MCF 10A (cell line): ENCODE results near the gene HSPA12A. TPM values are rescaled to one million over a fixed set of nuclear protein-coding genes. Genes with fewer than 3 reads are reported as not detected.

Experiments used
- BruUV-seq: library from RNA; stranded (reverse); fragments of 400-500 nt; replicated peaks from 2 replicates; lab custom pipeline; 2021; lab: Mats Ljungman, UMichigan
- CTCF ChIA-PET: fragments of 300-600 bp; sonication (Branson Sonifier 250); formaldehyde crosslinking; extraction: SDS; loops from one replicate; lab custom pipeline; 2021; ENCODE audit warnings: antibody characterized with exemption, inconsistent platforms; lab: Yijun Ruan, JAX
- POLR2A ChIA-PET: fragments of 300-600, 350-650 bp; sonication (Branson Sonifier 250); formaldehyde crosslinking; extraction: SDS; loops from one replicate; lab custom pipeline; 2020; ENCODE audit warnings: antibody characterized with exemption, inconsistent platforms; lab: Yijun Ruan, JAX
- DNase-seq: peaks from one replicate; pipeline ENCODE4 v3.0.0-alpha.2; 2018; ENCODE audit not compliant: unreplicated experiment
- H3K27ac Mint-ChIP-seq: one replicate; pipeline ENCODE4 v1.8.0; 2022; ENCODE audit warnings: mild to moderate bottlenecking, low read depth, mixed read lengths; ENCODE audit not compliant: unreplicated experiment
- H3K27me3 Mint-ChIP-seq: one replicate; pipeline ENCODE4 v1.8.0; 2022; ENCODE audit warnings: mixed read lengths; ENCODE audit not compliant: insufficient read depth, unreplicated experiment
- H3K36me3 Mint-ChIP-seq: one replicate; pipeline ENCODE4 v1.8.0; 2022; ENCODE audit warnings: mild to moderate bottlenecking, moderate library complexity, mixed read lengths; ENCODE audit not compliant: insufficient read depth, unreplicated experiment
- H3K4me1 Mint-ChIP-seq: one replicate; pipeline ENCODE4 v1.8.0; 2022; ENCODE audit warnings: mixed read lengths; ENCODE audit not compliant: insufficient read depth, unreplicated experiment
- H3K4me3 Mint-ChIP-seq: one replicate; pipeline ENCODE4 v1.8.0; 2022; ENCODE audit warnings: mild to moderate bottlenecking, moderate library complexity, mixed read lengths; ENCODE audit not compliant: unreplicated experiment
- H3K9me3 Mint-ChIP-seq: one replicate; pipeline ENCODE4 v1.8.0; 2022; ENCODE audit warnings: mixed read lengths; ENCODE audit not compliant: unreplicated experiment
- CTCF ChIP-seq: fragments of 200-600 bp; IDR thresholded peaks from one replicate; pipeline ENCODE4 v1.8.0; 2022; ENCODE audit warnings: antibody characterized with exemption, mild to moderate bottlenecking; ENCODE audit not compliant: unreplicated experiment
- intact Hi-C: fragments of 100-400 bp; cut with micrococcal nuclease; formaldehyde crosslinking; loops from 2 replicates; pipeline ENCODE4 v1.14.1; 2022
- total RNA-seq: library from RNA; stranded (reverse); gene quantifications from 2 replicates; pipeline ENCODE4 v1.2.3, GENCODE V29; 2022

The HSPA12A gene
- total RNA-seq, 1 experiment from 2014 or later = 9.1 TPM

- no peaks in the 10 kb centered on the region for H3K27me3 Mint-ChIP-seq
- no TSS peak for BruUV-seq
- H3K27ac Mint-ChIP-seq = no peak overlapping the region
- POLR2A ChIA-PET = no interaction called here
- H3K4me1 Mint-ChIP-seq = peaks cover 7% of the 10 kb centered on the region
- CTCF ChIA-PET = interaction anchor here (0.9 to 1.4 kb wide), 3 partner anchors 26 to 545 kb away, joined by 3 to 5 read pairs (median 3); no protein-coding TSS in a partner anchor
- intact Hi-C loops = no loop called here
- H3K36me3 Mint-ChIP-seq = peaks cover under 1% of the 10 kb centered on the region
- H3K4me3 Mint-ChIP-seq = no peak overlapping the region
- H3K9me3 Mint-ChIP-seq = no peaks in the 10 kb centered on the region
- no peak for DNase-seq
- no peak for TF ChIP-seq CTCF
Measured at GRCh38 chr10:116630020-116630419, 112.3 kb downstream of the HSPA12A start.

- BruUV-seq = no TSS peak
- H3K27ac Mint-ChIP-seq = no peak overlapping the region
- ChIA-PET POLR2A (no interaction called here), CTCF (interaction anchor here (0.5 to 1.3 kb wide), 4 partner anchors 158 to 1457 kb away, joined by 3 to 5 read pairs (median 3); no protein-coding TSS in a partner anchor)
- H3K36me3 Mint-ChIP-seq = no peaks in the 10 kb centered on the region
- DNase-seq = no peak
- no peak for TF ChIP-seq CTCF
- H3K4me1 Mint-ChIP-seq = peaks cover 4% of the 10 kb centered on the region
- intact Hi-C loops = loop anchor here (5.0 kb wide), 1 partner anchor 548 kb away; no protein-coding TSS in a partner anchor
- H3K4me3 Mint-ChIP-seq = no peak overlapping the region
- H3K9me3 Mint-ChIP-seq = no peaks in the 10 kb centered on the region
- no peaks in the 10 kb centered on the region for H3K27me3 Mint-ChIP-seq
Measured at GRCh38 chr10:116629340-116629739, 113.0 kb downstream of the HSPA12A start.

DNA sequence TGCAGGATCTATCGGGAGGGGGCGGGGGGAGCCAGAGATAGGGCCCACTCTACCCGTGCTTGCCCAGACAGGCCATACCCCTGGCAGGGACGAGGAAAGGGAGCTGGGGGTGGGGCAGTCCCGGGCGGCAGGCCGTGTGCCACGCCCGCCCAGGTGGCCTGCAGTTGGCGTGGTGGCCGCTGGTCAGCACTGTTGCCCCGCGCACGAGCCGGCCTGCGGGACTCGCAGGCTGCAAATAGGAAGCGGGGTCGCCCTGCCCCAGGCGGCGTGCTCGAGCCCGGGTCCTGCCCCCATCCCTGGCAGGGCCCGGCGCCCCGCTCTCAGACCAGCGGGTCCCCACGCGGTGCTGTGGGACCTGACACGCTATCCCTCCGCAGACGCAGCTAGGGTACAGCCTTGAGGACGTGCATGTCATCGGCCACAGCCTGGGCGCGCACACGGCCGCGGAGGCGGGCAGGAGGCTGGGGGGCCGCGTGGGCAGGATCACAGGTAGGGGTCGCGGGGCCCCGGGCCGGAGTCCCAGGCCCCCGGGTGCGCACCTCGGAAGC, 114.9 kb downstream of the HSPA12A start:
- DNase-seq = peak; percentile 8
- Mint-ChIP-seq H3K4me3 (no peak overlapping the region), H3K27ac (no peak overlapping the region), H3K4me1 (no peaks in the 10 kb centered on the region), H3K9me3 (no peaks in the 10 kb centered on the region), H3K36me3 (no peaks in the 10 kb centered on the region), H3K27me3 (peaks cover 5% of the 10 kb centered on the region)
- ChIA-PET CTCF (interaction anchor here (0.6 to 3.7 kb wide), 16 partner anchors 9 to 1096 kb away, joined by 3 to 38 read pairs (median 4); no protein-coding TSS in a partner anchor), POLR2A (interaction anchor here (0.6 kb wide), 1 partner anchor 186 kb away, joined by 3 read pairs; no protein-coding TSS in a partner anchor)
- no TSS peak for BruUV-seq
- no peak for TF ChIP-seq CTCF
- intact Hi-C loops = loop anchor here (1.0 to 5.0 kb wide), 2 partner anchors 161 to 550 kb away; no protein-coding TSS in a partner anchor

DNA sequence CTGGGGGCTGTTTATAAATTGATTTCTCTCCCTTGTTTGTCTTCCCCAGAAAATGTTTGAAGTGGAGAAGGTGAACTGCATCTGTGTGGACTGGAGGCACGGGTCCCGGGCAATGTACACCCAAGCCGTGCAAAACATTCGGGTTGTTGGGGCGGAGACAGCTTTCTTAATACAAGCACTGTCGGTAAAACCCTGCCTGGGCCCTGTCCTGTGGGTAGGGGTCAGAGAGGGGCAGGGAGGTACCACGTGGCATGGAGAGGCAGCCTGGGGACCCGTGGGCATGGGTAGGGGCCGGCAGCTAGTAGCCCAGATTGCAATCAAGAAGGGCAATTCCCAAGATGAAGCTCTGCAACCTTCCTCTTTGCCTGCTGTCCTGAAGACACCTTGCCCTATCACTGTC, 115.6 kb downstream of the HSPA12A start:
- TF ChIP-seq CTCF = no peak
- BruUV-seq = no TSS peak
- ChIA-PET POLR2A (no interaction called here), CTCF (interaction anchor here (0.6 to 3.7 kb wide), 15 partner anchors 9 to 590 kb away, joined by 3 to 38 read pairs (median 4); no protein-coding TSS in a partner anchor)
- Mint-ChIP-seq H3K4me3 (no peak overlapping the region), H3K9me3 (no peaks in the 10 kb centered on the region), H3K27me3 (peaks cover 12% of the 10 kb centered on the region), H3K27ac (no peak overlapping the region), H3K4me1 (no peaks in the 10 kb centered on the region), H3K36me3 (no peaks in the 10 kb centered on the region)
- intact Hi-C loops = loop anchor here (1.0 to 5.0 kb wide), 2 partner anchors 161 to 550 kb away; no protein-coding TSS in a partner anchor
- no peak for DNase-seq
